Osteoblast (primary cell): ENCODE data around the gene LRMDA. TPM values are rescaled to one million over a fixed set of nuclear protein-coding genes. Genes with fewer than 3 reads are reported as not detected.

Source experiments
- DNase-seq: peaks from one replicate; pipeline ENCODE4 v3.0.0; 2011; ENCODE audit warnings: low spot score, mixed read lengths; ENCODE audit not compliant: insufficient read length; ENCODE audit errors: missing footprints
- H2AFZ ChIP-seq: 2 replicates; pipeline ENCODE4 v1.6.0; 2011; ENCODE audit warnings: mild to moderate bottlenecking, low read length
- H3K27ac ChIP-seq: 2 replicates; pipeline ENCODE4 v1.5.1; 2011; ENCODE audit warnings: mild to moderate bottlenecking, low read depth, low read length, moderate library complexity
- H3K27me3 ChIP-seq: 2 replicates; pipeline ENCODE4 v1.6.0; 2012; ENCODE audit warnings: mild to moderate bottlenecking, control low read depth, inconsistent platforms, low read length, moderate library complexity; ENCODE audit not compliant: insufficient read depth
- H3K36me3 ChIP-seq: 2 replicates; pipeline ENCODE4 v1.5.1; 2011; ENCODE audit warnings: mild to moderate bottlenecking, low read length, control low read depth, moderate library complexity; ENCODE audit not compliant: insufficient read depth
- H3K4me1 ChIP-seq: 2 replicates; pipeline ENCODE4 v1.5.1; 2011; ENCODE audit warnings: mild to moderate bottlenecking, low read length, control low read depth, moderate library complexity; ENCODE audit not compliant: insufficient read depth
- H3K4me2 ChIP-seq: 2 replicates; pipeline ENCODE4 v1.6.0; 2011; ENCODE audit warnings: mild to moderate bottlenecking, low read length; ENCODE audit not compliant: insufficient read depth
- H3K4me3 ChIP-seq: fragments of 200-600 bp; sonication (generic); 3 replicates; pipeline ENCODE4 v1.5.1; 2012; ENCODE audit warnings: mild to moderate bottlenecking, low read length, inconsistent platforms; ENCODE audit not compliant: insufficient read depth
- H3K79me2 ChIP-seq: 2 replicates; pipeline ENCODE4 v1.6.0; 2012; ENCODE audit warnings: mild to moderate bottlenecking, low read length, control low read depth, inconsistent platforms; ENCODE audit not compliant: insufficient read depth
- H3K9me3 ChIP-seq: 2 replicates; pipeline ENCODE4 v1.5.1; 2011; ENCODE audit warnings: low read depth, low read length, control low read depth
- H4K20me1 ChIP-seq: 2 replicates; pipeline ENCODE4 v1.6.0; 2012; ENCODE audit warnings: mild to moderate bottlenecking, low read length, control low read depth; ENCODE audit not compliant: insufficient read depth
- CTCF ChIP-seq: IDR thresholded peaks from 2 replicates; pipeline ENCODE4 v1.5.1; 2011; ENCODE audit warnings: mild to moderate bottlenecking, low read depth, low read length, moderate library complexity; ENCODE audit errors: extremely low read depth
- total RNA-seq: library from RNA; depleted of rRNA; stranded (reverse); fragments of >200 nt; gene quantifications from 2 replicates; pipeline ENCODE4 v1.2.3, GENCODE V29; 2012

Gene LRMDA
- total RNA-seq, 1 donor, result 18.5 TPM

GRCh38 chr10:75425291-75426079, 5.9 kb upstream of the LRMDA start:
- TF ChIP-seq CTCF, result no peak
- no peak overlapping the region for H2AFZ ChIP-seq
- H3K27me3 ChIP-seq, result no peaks in the 10 kb centered on the region
- H3K4me3 ChIP-seq, result no peak overlapping the region
- no peaks in the 10 kb centered on the region for H3K79me2 ChIP-seq
- H3K9me3 ChIP-seq, result no peaks in the 10 kb centered on the region
- H3K36me3 ChIP-seq, result no peaks in the 10 kb centered on the region
- no peak for DNase-seq
- H3K27ac ChIP-seq, result no peak overlapping the region
- H3K4me2 ChIP-seq, result no peak overlapping the region
- peaks cover 6% of the 10 kb centered on the region for H3K4me1 ChIP-seq
- H4K20me1 ChIP-seq, result no peaks in the 10 kb centered on the region

- H3K4me1 ChIP-seq, result peaks cover 13% of the 10 kb centered on the region
- no peak for TF ChIP-seq CTCF
- H3K4me3 ChIP-seq, result no peak overlapping the region
- no peaks in the 10 kb centered on the region for H3K9me3 ChIP-seq
- H3K79me2 ChIP-seq, result no peaks in the 10 kb centered on the region
- H2AFZ ChIP-seq, result no peak overlapping the region
- H3K36me3 ChIP-seq, result no peaks in the 10 kb centered on the region
- H4K20me1 ChIP-seq, result no peaks in the 10 kb centered on the region
- no peak overlapping the region for H3K27ac ChIP-seq
- H3K4me2 ChIP-seq, result no peak overlapping the region
- DNase-seq, result no peak
- H3K27me3 ChIP-seq, result no peaks in the 10 kb centered on the region
Observed at GRCh38 chr10:75426880-75427279, 4.5 kb upstream of the LRMDA start.

GRCh38 chr10:75427951-75428350, 3.5 kb upstream of the LRMDA start:
- no peaks in the 10 kb centered on the region for H3K79me2 ChIP-seq
- H2AFZ ChIP-seq, result no peak overlapping the region
- no peak overlapping the region for H3K4me3 ChIP-seq
- H3K27ac ChIP-seq, result no peak overlapping the region
- H4K20me1 ChIP-seq, result no peaks in the 10 kb centered on the region
- peaks cover 15% of the 10 kb centered on the region for H3K4me1 ChIP-seq
- H3K27me3 ChIP-seq, result no peaks in the 10 kb centered on the region
- H3K4me2 ChIP-seq, result peak overlapping the region; percentile 7
- no peak for DNase-seq
- no peaks in the 10 kb centered on the region for H3K9me3 ChIP-seq
- H3K36me3 ChIP-seq, result no peaks in the 10 kb centered on the region
- TF ChIP-seq CTCF, result no peak

- Histone ChIP-seq H3K36me3 (no peaks in the 10 kb centered on the region), H3K27me3 (no peaks in the 10 kb centered on the region), H4K20me1 (no peaks in the 10 kb centered on the region), H3K9me3 (no peaks in the 10 kb centered on the region), H3K4me2 (peak overlapping the region; percentile 7), H2AFZ (peak overlapping the region; percentile 47), H3K4me1 (peaks cover 15% of the 10 kb centered on the region), H3K79me2 (no peaks in the 10 kb centered on the region), H3K4me3 (no peak overlapping the region), H3K27ac (no peak overlapping the region)
- TF ChIP-seq CTCF, result no peak
- peak; percentile 91 for DNase-seq
Observed at GRCh38 chr10:75428434-75429158, 2.8 kb upstream of the LRMDA start.
